ENCODE results near the gene CENPP.

DNA sequence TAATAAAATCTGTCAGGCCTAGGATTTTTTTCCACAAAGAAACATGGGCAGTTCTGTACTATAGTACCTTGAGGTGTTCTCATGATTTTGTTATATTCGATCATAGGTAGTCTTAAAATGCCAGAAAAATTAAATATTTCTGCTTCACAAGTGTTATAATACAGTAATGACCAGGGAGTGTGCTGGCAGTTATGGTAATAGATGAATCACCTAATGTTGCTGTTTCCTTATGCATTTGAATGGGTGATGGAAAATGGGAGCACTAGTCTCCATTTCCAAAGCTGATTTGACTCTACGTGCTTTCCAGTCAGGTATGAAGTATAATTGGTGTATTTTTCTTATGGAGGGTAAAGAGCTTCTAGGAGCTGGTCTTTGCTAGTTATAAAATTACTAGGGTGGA, 54.9 kb downstream of the CENPP start:
- TF ChIP-seq, protein P1, sequence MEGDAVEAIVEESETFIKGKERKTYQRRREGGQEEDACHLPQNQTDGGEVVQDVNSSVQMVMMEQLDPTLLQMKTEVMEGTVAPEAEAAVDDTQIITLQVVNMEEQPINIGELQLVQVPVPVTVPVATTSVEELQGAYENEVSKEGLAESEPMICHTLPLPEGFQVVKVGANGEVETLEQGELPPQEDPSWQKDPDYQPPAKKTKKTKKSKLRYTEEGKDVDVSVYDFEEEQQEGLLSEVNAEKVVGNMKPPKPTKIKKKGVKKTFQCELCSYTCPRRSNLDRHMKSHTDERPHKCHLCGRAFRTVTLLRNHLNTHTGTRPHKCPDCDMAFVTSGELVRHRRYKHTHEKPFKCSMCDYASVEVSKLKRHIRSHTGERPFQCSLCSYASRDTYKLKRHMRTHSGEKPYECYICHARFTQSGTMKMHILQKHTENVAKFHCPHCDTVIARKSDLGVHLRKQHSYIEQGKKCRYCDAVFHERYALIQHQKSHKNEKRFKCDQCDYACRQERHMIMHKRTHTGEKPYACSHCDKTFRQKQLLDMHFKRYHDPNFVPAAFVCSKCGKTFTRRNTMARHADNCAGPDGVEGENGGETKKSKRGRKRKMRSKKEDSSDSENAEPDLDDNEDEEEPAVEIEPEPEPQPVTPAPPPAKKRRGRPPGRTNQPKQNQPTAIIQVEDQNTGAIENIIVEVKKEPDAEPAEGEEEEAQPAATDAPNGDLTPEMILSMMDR (IDR thresholded peaks at IDR 0.05): no peak
- no peak for TF ChIP-seq POLR2A (IDR thresholded peaks at IDR 0.05)

Data from body of pancreas (tissue), 4 donors.